Thyroid gland (tissue), 4 donors: ENCODE results near the gene RNASE1. TPM values are rescaled to one million over a fixed set of nuclear protein-coding genes. Genes with fewer than 3 reads are reported as not detected.
A peak's percentile ranks its signal among the peaks of the same experiment; 100 is the strongest.
"Not testable (repeated sequence)": the region's sequence is repeated elsewhere in the genome, so short reads cannot be mapped to it uniquely, and the experiment has no call there.

Experiments used
- DNase-seq, 2 donors: peaks; one replicate each; pipeline ENCODE4 v3.0.0-alpha.2; 2019
- H3K27ac ChIP-seq, 3 donors: fragments of 200-600 bp; sonication (generic); 1 replicate in 2 of 3; 2 replicates in 1 of 3; pipeline ENCODE4 v1.5.1; 2016 to 2019; ENCODE audit warnings: mild to moderate bottlenecking in 1 of 3, moderate library complexity in 1 of 3
- H3K27me3 ChIP-seq: fragments of 200-600 bp; sonication (generic); one replicate; pipeline ENCODE4 v1.5.1; 2019
- H3K36me3 ChIP-seq, 2 donors: fragments of 200-600 bp; sonication (generic); one replicate each; pipeline ENCODE4 v1.5.1; 2016 to 2019
- H3K4me1 ChIP-seq, 2 donors: fragments of 200-600 bp; sonication (generic); one replicate each; pipeline ENCODE4 v1.5.1; 2017 to 2019
- H3K4me3 ChIP-seq, 3 donors: fragments of 200-600 bp; sonication (generic); replicated peaks in 1 of 3; 1 replicate in 2 of 3; 2 replicates in 1 of 3; pipeline ENCODE4 v1.5.1; 2016; ENCODE audit warnings: mild to moderate bottlenecking in 1 of 3
- H3K9me3 ChIP-seq: fragments of 200-600 bp; sonication (generic); one replicate; pipeline ENCODE4 v1.5.1; 2017
- CTCF ChIP-seq, 6 experiments: fragments of 200-600 bp in 3 of 6; fragments of 450-650 bp in 3 of 6; sonication (generic) in 3 of 6; IDR thresholded peaks; one replicate each; pipeline ENCODE4 v1.5.1; 2016 to 2019; ENCODE audit warnings: antibody characterized with exemption in 6 of 6, mild to moderate bottlenecking in 2 of 6, inconsistent platforms in 1 of 6, moderate library complexity in 1 of 6
- POLR2A ChIP-seq, 2 donors: fragments of 450-650 bp; IDR thresholded peaks; one replicate each; pipeline ENCODE4 v1.6.1; 2017; ENCODE audit warnings: antibody characterized with exemption in 2 of 2, mild to moderate bottlenecking in 2 of 2, moderate library complexity in 1 of 2
- WGBS, 2 donors: methylation state at CpG; one replicate each; pipeline ENCODE4 v1.1.5; 2017; 5-methylcytosine and 5-hydroxymethylcytosine counted together
- intact Hi-C: fragments of 100-400 bp; cut with DNase I; formaldehyde crosslinking; loops from one replicate; pipeline ENCODE4 v1.15.1; 2023
- total RNA-seq, 4 donors: library from RNA; depleted of rRNA; stranded (reverse); fragments of >200 nt; gene quantifications; one replicate each; pipeline ENCODE4 v1.2.3, GENCODE V29; 2016

The RNASE1 gene
- total RNA-seq, 4 donors from 2014 or later: 69.0 to 208 (median 133) TPM

GRCh38 chr14:20772650-20773049, 30.0 kb downstream of the RNASE1 start:
- Histone ChIP-seq H3K27me3 (no peaks in the 10 kb centered on the region), H3K4me1 (no peaks in the 10 kb centered on the region), H3K4me3 (no peak overlapping the region), H3K9me3 (no peaks in the 10 kb centered on the region), H3K36me3 (no peaks in the 10 kb centered on the region), H3K27ac (no peak overlapping the region)
- TF ChIP-seq POLR2A (IDR thresholded peaks at IDR 0.05) (no peak), CTCF (IDR thresholded peaks at IDR 0.05) (no peak)
- no peak for DNase-seq
- WGBS, 2 donors: 69 to 77% methylated on average over 3 of the region's 3 CpGs
- intact Hi-C loops: no loop called here

GRCh38 chr14:20769421-20769820, 33.2 kb downstream of the RNASE1 start:
- 86 to 87% methylated on average over 3 of the region's 3 CpGs for WGBS, 2 donors
- intact Hi-C loops: no loop called here
- DNase-seq: no peak

GRCh38 chr14:20768593-20768892, 34.1 kb downstream of the RNASE1 start:
- no peaks in the 10 kb centered on the region for H3K27me3 ChIP-seq
- no peak overlapping the region for H3K27ac ChIP-seq
- no peaks in the 10 kb centered on the region for H3K36me3 ChIP-seq
- no peak for TF ChIP-seq CTCF (IDR thresholded peaks at IDR 0.05)
- no peak for TF ChIP-seq POLR2A (IDR thresholded peaks at IDR 0.05)
- no peak for DNase-seq
- H3K4me3 ChIP-seq: no peak overlapping the region
- no peaks in the 10 kb centered on the region for H3K4me1 ChIP-seq
- intact Hi-C loops: no loop called here
- no peaks in the 10 kb centered on the region for H3K9me3 ChIP-seq
- 53 to 86% methylated on average over 3 of the region's 3 CpGs for WGBS, 2 donors

More at GRCh38 chr14:20769421-20769820, 33.2 kb downstream of the RNASE1 start:
- H3K4me3 ChIP-seq: no peak overlapping the region
- H3K36me3 ChIP-seq: no peaks in the 10 kb centered on the region
- H3K27me3 ChIP-seq: no peaks in the 10 kb centered on the region
- H3K4me1 ChIP-seq: no peaks in the 10 kb centered on the region
- no peaks in the 10 kb centered on the region for H3K9me3 ChIP-seq
- no peak for TF ChIP-seq POLR2A (IDR thresholded peaks at IDR 0.05)
- TF ChIP-seq CTCF (IDR thresholded peaks at IDR 0.05): no peak
- H3K27ac ChIP-seq: no peak overlapping the region

GRCh38 chr14:20760950-20761349, 41.7 kb downstream of the RNASE1 start:
- Histone ChIP-seq H3K4me3 (no peak overlapping the region), H3K27ac (no peak overlapping the region), H3K9me3 (no peaks in the 10 kb centered on the region), H3K4me1 (no peaks in the 10 kb centered on the region), H3K27me3 (no peaks in the 10 kb centered on the region), H3K36me3 (no peaks in the 10 kb centered on the region)
- TF ChIP-seq CTCF (IDR thresholded peaks at IDR 0.05): no peak
- TF ChIP-seq POLR2A (IDR thresholded peaks at IDR 0.05): no peak
- intact Hi-C loops: no loop called here
- DNase-seq: no peak

- H3K9me3 ChIP-seq, H3K27ac ChIP-seq, H3K27me3 ChIP-seq, H3K4me3 ChIP-seq, H3K36me3 ChIP-seq, DNase-seq, H3K4me1 ChIP-seq, intact Hi-C loops: not testable (repeated sequence)
- WGBS, 2 donors: 84 to 97% methylated on average over 5 of the region's 5 CpGs
These were observed 43.2 kb downstream of the RNASE1 start for GRCh38 chr14:20759465-20759864.

GRCh38 chr14:20757965-20758364, 44.7 kb downstream of the RNASE1 start:
- intact Hi-C loops: no loop called here
- no peak for DNase-seq
- Histone ChIP-seq H3K9me3 (no peaks in the 10 kb centered on the region), H3K4me3 (no peak overlapping the region), H3K4me1 (peaks cover 3 to 8% of the 10 kb centered on the region in 2 donors), H3K27ac (no peak overlapping the region), H3K36me3 (no peaks in the 10 kb centered on the region), H3K27me3 (no peaks in the 10 kb centered on the region)
- WGBS, 2 donors: 53 to 70% methylated on average over 4 of the region's 4 CpGs
- TF ChIP-seq CTCF (IDR thresholded peaks at IDR 0.05) (peak in 1 of 6 experiments; percentile 17), POLR2A (IDR thresholded peaks at IDR 0.05) (no peak)
